NCI-H345 treated with DMSO at 0.1 percent for 48 hours (cell line): Measurements from ENCODE around the gene PLXNA4.

Experiments used
- DNase-seq: peaks from one replicate; lab custom pipeline; 2025; ENCODE audit not compliant: unreplicated experiment; lab: John Stamatoyannopoulos, UW

PLXNA4 gene

DNA sequence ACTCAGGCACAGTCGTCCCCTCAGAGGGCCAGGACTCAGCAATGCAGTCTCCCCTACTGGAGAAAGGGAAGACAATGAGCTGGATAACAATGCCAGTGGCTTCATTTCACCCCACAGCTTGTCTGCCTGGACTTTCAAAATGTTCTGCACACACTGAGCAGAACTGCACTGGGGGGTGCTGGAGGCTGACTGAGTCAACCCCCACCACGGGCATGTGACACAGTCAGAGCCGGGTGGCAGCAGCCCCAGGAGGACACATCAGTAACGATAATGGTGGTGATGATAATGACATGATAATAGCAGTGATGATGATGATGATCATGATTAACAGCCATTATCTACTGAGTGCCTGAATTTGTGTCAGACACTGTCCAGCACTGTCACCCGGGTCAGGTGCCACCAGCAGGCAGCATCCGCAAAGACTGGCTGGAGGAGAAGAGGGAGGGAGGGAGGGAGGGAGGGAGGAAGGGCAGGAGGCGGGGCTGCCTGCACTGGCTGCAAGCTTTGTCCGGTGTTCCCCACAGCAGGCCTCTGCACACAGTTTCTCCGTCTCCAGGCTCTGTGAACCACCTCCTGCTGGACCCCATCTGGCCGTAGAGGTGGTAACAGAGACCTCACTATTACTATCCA lies 67.4 kb downstream of the PLXNA4 start:
- DNase-seq = no peak

DNA sequence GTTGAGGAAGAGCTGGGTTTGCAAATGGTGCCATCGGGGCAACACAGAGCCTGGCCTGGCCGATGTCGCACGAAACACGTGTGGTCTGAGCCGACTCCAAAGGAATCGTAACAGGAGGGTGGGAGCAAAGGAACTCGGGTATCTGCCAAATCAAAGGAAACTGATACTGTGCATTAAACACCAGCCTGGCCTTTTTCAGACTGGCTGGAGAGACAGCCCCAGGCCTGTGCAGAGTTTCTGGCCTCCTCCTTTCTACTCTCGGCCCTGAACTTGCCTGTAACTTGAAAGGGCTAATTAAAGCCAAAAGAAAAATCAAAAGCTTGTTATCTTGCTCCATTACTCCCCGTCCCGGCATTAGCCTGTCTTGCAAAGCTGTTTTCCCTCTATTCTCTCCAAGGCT lies 71.4 kb downstream of the PLXNA4 start:
- DNase-seq = no peak

DNA sequence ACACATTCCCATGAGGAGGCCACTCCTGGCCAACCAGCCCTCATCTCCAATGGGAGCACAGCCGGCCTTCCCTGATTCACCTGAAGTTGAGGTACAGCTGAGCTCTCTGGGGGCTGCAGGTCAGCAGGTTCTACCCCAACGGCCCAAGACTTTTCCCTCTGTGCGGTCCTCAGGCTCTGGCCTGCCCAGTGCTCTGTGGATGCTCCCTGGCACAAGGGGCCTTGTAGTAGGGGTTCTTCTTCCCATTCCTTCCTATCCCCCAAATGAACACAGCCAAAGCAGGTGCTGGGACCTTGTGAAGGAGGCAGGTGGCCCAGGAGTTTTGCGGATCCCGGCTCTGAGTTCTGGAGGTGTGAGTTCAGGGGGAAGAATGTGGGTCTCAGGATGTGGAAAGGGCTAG lies 72.2 kb downstream of the PLXNA4 start:
- DNase-seq = no peak

DNA sequence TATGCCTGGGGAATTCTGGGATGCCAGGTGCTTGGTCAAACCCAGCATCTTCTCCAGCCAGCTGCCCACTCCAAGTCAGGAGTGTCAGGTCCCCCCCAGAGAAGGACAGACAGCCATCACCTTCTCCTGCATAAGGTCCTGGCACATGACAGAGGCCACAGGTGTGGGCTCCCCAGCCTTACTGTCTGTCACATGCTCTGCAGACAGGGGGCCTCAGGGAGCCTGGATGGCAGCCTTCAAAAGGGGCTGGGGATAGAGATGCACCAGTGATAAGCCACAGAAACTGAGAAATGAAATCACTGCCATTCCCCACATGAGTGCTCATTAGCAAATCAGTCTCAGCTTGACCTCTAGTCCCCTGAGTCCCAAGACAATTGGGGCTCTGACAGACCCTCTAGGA lies 72.9 kb downstream of the PLXNA4 start:
- DNase-seq = no peak

DNA sequence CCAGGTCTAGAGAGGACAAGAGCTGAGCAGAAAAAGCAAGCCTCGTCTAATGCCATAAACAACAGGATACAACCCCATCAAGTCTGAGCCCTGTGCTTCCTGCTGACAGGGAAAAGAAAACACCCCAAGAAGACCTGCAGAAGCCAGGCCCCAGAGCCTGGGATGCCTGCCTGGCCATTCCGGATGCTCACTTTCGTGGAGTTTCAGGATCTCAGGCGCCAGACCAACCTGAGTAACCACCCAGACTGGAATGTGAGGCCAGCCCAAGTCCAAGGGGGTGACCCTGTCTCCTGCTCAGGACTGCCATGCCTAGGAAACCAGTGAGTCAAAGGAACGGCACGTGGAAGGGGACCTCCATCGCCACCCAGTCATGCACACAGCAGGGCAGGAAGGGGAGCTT lies 74.3 kb downstream of the PLXNA4 start:
- no peak for DNase-seq

DNA sequence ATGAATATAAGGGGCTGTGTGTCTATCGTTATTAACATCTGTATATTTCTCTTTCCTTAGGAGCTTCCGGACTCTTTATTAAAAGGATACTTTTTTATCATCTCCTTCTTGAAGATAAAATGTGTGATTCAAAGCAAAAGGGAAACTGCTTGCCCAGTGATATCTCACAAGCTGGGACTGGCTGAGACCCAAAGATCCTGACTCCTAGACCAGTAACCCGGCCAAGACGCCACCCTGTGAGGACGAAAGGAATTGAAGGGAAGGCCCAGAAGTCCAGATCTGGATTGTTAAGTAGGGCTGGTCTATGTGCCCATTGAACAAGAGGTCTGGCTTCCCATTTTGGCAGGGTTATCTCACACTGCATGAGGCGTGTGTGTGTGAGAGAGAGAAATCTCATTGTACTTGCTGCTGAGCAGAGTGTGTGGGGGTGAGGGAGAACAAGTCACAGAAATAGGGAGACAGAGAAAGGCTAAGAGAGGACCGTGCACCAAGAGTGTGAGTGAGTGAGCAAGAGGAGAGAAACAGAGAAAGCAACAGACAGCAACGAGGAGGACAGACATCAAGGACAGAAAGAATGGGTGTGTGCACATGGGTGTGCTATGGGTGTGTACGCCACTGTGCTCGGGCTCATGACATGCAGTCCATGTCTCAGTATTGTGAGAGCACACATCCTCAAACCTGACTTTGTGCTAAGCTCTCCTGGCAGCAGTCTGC lies 75.4 kb downstream of the PLXNA4 start:
- DNase-seq = no peak

DNA sequence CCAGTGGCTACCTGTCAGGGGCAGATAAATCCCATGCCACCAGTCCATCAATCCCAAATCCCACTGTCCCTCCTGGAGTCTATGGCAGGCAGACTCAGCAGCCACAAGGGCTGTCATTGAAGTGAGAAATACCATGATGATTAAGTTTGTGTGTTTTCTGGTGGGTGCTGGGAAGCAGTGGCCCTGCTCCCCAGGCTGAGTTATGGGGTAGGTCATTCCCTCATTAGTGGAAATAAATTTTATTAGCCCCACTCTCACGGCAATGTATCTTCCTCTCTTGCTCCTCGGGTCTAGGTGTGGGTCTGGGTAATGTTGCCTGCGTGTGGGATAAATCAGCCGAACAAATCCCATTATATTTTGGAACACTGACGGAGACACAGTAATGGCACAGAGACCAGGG lies 76.8 kb downstream of the PLXNA4 start:
- DNase-seq = no peak

DNA sequence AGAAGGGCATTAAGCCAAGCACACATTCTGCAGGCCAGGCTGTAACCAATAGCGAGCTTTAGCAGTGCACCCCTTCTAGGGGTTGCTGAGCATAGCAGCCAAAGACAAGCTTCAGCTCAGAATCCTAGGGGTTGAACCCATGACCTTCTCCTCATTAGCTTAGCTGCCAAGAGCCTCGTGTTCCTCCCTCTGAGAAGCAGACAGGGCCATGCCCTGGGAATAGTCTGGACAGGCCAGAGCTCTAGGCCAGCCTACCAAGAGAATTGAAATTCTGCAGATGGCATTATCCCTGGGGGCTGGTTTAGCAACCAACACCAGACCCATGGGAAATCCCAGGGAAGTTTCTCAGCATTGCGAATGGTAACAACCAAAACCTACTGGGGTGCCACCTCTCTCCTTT lies 77.2 kb downstream of the PLXNA4 start:
- no peak for DNase-seq

DNA sequence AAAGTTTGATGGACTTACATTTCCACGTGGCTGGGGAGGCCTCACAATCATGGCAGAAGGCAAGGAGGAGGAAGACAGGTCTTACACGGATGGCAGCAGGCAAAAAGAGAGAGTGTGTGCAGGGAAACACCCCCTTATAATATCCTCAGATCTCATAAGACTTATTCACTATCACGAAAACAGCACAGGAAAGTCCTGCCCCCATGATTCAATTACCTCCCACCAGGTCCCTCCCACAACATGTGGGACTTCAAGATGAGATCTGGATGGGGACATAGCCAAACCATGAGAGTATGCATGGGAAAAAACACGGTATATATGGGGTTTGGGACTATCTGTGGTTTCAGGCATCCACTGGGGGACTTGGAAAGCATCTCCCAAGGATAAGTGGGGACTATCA lies 78.0 kb downstream of the PLXNA4 start:
- DNase-seq = no peak

DNA sequence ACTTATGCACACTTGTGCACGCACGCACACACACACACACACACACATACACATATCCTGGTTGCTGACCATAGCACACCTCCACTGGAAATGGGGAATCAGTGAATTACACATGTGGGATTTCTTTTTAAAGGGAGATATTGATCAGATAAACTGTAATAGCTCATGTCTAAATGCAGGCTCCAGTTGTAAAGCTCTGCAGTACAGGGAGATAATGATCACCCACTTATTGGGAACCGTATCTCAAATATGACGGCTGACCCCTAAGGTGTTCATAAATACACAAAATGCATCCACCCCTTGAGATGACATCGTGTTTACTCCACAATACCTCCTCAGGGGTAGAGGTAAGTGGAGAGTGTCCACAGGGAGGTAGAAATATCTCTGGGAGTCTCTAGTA lies 79.2 kb downstream of the PLXNA4 start:
- DNase-seq = no peak

DNA sequence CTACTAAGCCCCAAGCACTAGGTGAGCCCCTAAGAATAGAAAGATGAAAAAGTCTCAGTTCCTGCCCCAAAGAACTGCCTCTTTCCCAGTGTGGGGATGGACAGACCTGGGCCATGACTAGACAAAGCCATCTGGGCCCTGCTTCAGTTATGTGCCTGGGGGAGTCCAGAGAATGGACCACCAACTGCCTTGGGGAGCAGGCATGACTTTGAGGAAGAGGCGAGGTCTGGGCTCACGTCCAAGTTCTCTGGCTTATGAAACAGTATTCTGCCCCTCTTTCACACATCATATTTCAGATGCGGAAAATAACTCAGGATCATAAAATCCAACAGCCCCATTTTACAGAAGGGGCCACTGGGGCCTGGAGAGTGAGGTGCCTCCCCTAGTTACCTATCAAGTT lies 80.3 kb downstream of the PLXNA4 start:
- DNase-seq = no peak

DNA sequence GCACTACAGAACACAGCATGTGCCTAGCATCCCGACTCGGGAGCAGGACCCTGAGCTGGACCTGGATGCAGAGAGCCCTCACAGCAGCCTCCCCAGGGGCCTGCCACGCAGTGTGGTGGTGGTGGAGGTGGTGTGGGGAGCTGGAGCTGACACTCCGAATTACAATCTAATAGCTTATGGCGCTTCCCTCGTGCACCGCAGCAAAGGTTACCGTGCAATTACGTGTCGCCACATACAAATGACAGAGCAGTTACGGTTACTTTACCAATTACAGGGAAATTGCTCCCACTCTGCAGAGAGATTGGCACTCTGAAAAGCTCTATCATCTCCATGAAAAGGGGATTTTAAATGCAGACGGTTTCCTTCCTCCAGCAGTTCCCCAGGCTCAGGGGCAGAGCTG lies 81.8 kb downstream of the PLXNA4 start:
- no peak for DNase-seq

DNA sequence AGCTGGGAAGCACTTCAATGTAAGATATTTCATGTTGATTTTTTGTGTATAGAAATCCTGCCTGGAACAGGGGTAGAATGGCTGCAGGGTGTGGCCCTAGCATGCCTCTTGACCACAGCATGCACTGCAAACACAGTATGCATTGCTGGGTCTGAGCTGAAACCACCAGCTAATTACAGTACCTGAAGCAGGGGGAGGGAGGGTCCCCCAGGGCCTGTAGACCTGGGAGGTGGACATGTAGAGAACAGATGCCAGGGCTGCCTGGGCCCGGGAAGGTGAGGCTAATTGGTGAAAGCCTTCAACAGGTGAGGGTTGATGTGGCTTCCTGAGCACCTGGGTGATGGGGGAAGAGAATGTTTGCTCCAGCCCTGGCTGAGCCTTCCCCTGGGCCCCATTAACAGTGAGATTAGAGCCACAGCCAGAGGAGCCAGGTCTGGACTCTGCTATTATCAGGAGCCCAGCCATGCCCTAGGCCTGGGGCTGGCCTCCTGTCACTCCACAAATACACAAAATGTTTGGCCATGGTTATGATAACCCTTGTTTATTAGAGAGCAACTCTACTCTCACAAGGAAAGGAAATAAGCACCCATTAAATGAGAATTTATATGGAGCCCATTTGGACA lies 83.3 kb downstream of the PLXNA4 start:
- DNase-seq = no peak

DNA sequence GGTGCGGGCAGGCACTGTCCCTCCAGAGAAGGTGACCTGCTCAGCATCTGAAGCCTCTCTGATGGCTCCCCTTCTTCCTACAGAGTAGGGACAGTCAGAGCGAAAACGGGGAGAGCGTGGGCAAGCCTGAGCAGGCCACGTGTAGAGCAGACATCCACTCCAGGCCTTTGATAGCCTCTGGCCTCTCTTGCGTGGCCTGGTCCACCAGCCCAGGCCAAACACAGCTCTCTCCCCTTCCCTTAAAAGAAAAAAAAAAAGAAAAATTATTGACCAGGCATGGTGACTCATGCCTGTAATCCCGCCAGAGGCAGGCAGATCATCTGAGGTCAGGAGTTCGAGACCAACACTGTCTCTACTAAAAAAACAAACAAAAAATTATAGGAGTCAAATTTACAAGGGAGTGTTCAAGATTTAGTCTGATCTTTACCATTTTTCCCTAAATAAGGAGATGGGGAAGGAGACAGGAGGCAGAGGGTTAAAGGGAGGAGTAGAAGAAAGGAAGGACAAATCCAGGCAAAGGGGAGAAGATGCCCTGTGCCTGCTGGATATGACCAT lies 84.8 kb downstream of the PLXNA4 start:
- DNase-seq = no peak

DNA sequence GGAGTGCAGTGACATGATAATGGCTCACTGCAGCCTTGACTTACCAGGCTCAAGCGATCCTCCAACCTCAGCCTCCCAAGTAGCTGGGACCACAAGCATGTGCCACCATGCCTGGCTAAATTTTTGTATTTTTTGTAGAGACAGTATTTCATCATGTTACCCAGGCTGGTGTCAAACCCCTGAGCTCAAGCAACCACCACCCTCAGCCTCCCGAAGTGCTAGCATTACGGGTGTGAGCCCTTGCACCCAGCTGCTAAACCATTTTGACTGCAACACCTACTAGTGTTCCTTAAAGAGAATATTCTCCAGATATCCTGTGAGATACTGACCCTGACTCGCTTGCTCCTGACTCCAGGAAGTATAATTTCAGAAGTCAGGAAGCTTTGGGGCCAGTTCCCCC lies 85.8 kb downstream of the PLXNA4 start:
- no peak for DNase-seq

DNA sequence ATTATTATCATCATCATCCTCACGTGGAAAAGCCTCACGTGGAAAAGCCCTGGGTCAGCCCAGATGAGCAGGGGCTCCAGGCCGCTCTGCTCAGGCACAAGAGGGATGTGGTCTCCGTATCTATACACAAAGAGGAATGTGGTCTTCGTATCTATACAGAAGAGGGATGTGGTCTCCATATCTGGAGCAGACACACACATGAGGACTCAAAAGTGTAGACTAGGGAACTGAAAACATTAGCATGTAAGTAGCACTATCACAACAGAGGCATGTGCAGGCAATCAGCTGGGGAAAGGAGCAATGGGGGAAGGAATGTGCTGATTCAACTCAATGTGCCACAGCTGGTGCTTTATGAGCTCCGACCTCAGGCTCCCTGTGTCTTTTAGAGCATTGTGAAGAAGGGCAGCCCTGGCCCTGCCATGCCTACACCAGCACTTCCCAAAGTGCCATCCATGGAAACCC lies 86.5 kb downstream of the PLXNA4 start:
- no peak for DNase-seq

DNA sequence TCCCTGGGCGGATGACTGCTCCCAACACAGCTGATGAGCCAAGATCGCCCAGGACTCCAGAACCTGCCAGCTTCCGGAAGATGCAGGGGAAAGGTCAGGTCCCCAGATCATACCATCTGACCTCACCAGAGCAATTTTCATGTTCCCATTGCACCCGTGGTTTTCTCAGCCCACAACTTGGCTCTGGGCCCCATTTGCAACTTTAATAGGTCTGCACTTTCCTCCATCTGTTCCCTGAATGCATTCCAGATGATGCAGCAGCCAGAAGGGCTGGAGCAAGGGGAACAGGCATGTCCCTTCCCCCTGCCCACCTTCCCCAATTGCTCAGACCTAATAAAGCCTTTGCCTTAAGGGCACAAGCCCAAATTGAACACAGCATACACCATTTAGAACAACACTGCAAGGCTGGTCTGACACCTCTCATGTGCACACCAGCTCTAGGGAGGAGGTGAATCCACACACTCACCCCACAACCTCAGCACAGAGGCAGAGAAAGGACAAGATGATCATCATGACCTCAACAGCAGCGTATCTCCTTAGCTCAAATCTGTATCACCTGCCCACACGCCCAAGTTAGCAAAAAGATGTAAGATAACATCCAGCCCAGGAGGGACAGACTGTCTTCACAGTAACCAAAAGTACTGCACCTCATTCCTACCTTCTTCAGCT lies 87.5 kb downstream of the PLXNA4 start:
- DNase-seq = no peak

DNA sequence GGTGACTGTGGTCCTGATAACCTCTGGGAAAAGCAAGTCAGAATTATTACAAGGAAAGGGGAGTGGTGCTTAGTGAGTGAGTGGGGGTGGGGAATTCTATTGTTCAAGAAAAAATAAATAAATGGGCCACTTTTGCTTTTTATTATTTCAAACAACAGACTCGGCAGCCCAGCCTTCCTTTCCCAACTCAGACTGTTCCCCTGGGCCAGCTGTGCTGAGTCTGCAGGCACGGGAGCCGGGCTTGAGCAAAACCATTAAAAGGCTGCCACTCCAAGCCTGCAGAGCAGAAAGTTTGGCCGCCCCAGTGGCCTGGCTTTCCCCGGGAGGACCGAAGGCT lies 90.0 kb downstream of the PLXNA4 start:
- DNase-seq = no peak

DNA sequence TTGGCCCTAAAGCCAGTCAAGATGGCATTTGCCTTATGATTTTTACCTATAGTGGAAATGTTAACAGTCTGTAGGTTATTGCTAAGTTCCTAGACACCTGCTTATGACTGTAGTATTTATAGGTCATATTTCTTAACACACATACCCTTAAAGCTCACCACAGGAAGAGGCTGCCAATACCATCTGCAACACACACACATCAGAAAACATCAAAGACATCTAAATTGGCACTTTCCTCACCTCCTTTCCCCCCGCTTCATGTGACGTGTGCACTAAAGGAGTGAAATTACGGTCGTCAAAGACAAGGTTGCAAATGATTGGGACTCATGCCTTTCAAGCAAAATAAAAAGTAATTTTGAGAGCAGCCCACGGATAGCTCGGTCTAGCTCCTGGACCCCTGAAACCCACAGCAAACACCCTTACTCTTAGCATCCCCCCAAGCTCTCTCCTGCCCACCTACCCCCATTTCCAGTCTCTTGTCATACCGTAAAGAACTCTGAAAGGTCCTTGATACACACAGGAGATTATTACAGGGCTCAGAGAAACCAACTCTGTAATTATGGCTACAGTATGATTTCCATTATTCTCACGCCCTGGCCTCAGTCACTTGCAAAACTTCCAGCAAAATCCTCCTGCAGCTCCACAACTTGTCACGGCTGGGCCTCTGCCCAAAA lies 90.5 kb downstream of the PLXNA4 start:
- no peak for DNase-seq

DNA sequence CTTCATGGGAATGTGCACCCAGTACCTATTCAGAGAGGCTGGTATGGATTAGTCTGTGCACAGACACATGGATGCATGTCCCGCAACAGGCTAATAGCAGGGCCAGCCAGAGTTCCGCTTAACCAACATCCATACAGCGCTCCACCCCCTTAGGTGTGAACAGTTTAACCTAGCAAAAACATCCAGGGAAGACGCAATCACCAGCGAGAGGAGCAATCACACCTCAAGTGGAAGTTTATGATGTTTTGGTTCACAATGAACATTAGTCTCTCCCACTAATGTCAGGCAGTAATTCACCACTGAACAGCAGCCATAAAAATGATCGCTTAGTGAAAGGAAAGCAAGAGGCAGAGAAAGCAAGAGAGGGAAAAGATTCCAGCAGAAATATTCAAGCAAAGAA lies 91.1 kb downstream of the PLXNA4 start:
- DNase-seq = no peak

DNA sequence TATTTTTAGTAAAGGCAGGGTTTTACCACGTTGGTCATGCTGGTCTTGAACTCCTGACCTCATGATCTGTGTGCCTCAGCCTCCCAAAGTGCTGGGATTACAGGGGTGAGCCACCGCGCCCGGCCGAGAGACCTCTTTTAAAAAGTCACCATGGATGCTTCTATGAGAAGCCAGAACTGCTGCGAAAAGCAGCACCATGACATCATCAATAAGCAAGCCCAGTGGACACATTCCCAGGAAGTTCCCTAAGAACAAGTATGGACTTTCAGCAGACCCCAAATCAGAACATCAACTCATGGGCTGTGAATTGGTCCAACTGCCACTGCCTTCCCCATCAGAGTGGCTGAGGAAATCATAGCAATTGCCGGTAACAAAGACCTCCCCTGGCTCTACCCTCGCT lies 93.4 kb downstream of the PLXNA4 start:
- DNase-seq = no peak
